HG03575 (cell line): ENCODE results near the gene SHISAL2B.
"Not testable (repeated sequence)": the region's sequence is repeated elsewhere in the genome, so short reads cannot be mapped to it uniquely, and the experiment has no call there.

ENCODE experiments used
- ATAC-seq: cut with Tn5 transposase; IDR thresholded peaks from one replicate; pipeline ENCODE4 v1.9.1; 2021; ENCODE audit not compliant: unreplicated experiment, insufficient number of reproducible peaks, low FRiP score; ENCODE audit errors: extremely low read depth

Gene SHISAL2B

GRCh38 chr5:64690104-64690416, 243 bp upstream of the SHISAL2B start:
- no peak for ATAC-seq

GRCh38 chr5:64691291-64691690, 988 bp downstream of the SHISAL2B start:
- no peak for ATAC-seq

GRCh38 chr5:64693636-64694035, 3.3 kb downstream of the SHISAL2B start:
- no peak for ATAC-seq

GRCh38 chr5:64696414-64696813, 6.1 kb downstream of the SHISAL2B start:
- not testable (repeated sequence) for ATAC-seq

GRCh38 chr5:64700765-64701164, 10.5 kb downstream of the SHISAL2B start:
- ATAC-seq = no peak

GRCh38 chr5:64706074-64706473, 15.8 kb downstream of the SHISAL2B start:
- not testable (repeated sequence) for ATAC-seq

GRCh38 chr5:64707191-64707590, 16.9 kb downstream of the SHISAL2B start:
- no peak for ATAC-seq

- not testable (repeated sequence) for ATAC-seq
Measured at GRCh38 chr5:64714495-64714894, 24.2 kb downstream of the SHISAL2B start.

GRCh38 chr5:64722588-64722987, 32.3 kb downstream of the SHISAL2B start:
- ATAC-seq = no peak

GRCh38 chr5:64727150-64727549, 36.8 kb downstream of the SHISAL2B start:
- ATAC-seq = no peak

GRCh38 chr5:64742411-64742810, 52.1 kb downstream of the SHISAL2B start:
- ATAC-seq = no peak

- ATAC-seq = no peak
Measured at GRCh38 chr5:64742821-64743220, 52.5 kb downstream of the SHISAL2B start.

GRCh38 chr5:64744914-64745313, 54.6 kb downstream of the SHISAL2B start:
- ATAC-seq = no peak

GRCh38 chr5:64746446-64746845, 56.1 kb downstream of the SHISAL2B start:
- no peak for ATAC-seq

GRCh38 chr5:64749385-64749784, 59.1 kb downstream of the SHISAL2B start:
- no peak for ATAC-seq

- ATAC-seq = no peak
Measured at GRCh38 chr5:64754066-64754465, 63.8 kb downstream of the SHISAL2B start.

- ATAC-seq = no peak
Measured at GRCh38 chr5:64758901-64759300, 68.6 kb downstream of the SHISAL2B start.

- no peak for ATAC-seq
Measured at GRCh38 chr5:64759960-64760660, 69.8 kb downstream of the SHISAL2B start.

GRCh38 chr5:64763948-64764503, 73.7 kb downstream of the SHISAL2B start:
- ATAC-seq = no peak

GRCh38 chr5:64765804-64766504, 75.7 kb downstream of the SHISAL2B start:
- no peak for ATAC-seq
